ENCODE results near the gene DCANP1.
A peak's percentile ranks its signal among the peaks of the same experiment; 100 is the strongest.

DCANP1 gene

DNA sequence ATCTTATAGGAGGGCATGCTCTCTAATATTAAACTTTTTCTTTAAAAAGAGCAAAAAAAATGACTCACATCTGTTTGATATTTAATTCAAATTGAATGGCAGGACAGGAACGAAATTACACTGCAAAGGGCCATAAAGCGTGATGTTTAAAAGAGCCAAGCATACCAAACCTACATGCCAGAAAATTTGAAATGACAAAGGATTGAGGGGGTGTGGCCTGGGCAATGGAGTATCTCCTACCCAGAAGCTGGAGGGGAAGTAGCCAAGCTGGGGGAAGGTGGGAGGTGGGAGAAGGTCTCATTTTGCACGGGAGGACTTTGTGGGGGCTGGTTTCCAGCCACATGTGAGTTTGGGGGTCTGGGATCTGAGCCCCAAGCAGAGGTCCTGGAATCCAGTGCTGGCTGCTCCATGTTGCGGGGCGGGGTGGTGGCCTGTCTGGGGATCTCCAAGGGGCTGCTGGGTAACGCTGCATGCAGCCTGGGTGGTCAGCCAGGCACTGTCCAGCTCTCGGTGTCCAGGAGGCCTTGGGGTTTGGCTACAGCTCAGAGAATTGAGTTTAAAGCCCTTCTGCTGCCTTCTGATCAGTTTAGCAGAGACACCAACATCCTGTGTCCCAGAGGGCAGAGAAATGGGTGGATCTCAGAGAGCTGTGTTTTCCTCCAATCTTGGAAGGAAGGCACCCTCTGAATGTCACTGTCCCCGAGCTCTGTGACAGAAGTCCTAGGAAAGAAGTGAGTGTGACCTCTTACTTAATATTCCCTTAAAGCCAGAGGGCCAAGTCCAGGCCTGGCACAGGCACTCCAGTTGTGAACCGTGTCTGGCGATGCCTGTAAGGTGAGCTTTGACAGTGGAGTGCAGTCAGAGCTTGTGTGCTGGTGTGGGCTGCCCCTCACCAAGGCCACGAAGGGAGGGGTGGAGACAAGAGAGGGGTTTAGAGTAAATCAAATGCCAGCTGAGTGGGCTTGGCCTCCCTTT, 7.6 kb downstream of the DCANP1 start:
- Histone ChIP-seq H3K4me1 (ENCODE audit: insufficient read depth, poor library complexity, severe bottlenecking) (peaks cover 8% of the 10 kb centered on the region), H3K36me3 (ENCODE audit: low read depth) (no peaks in the 10 kb centered on the region), H3K4me3 (ENCODE audit: severe bottlenecking) (no peak overlapping the region), H3K27me3 (ENCODE audit: insufficient read depth, poor library complexity, severe bottlenecking) (no peaks in the 10 kb centered on the region), H3K27ac (ENCODE audit: poor library complexity, severe bottlenecking) (no peak overlapping the region), H3K9me3 (ENCODE audit: severe bottlenecking) (no peaks in the 10 kb centered on the region)
- TF ChIP-seq, protein P1, sequence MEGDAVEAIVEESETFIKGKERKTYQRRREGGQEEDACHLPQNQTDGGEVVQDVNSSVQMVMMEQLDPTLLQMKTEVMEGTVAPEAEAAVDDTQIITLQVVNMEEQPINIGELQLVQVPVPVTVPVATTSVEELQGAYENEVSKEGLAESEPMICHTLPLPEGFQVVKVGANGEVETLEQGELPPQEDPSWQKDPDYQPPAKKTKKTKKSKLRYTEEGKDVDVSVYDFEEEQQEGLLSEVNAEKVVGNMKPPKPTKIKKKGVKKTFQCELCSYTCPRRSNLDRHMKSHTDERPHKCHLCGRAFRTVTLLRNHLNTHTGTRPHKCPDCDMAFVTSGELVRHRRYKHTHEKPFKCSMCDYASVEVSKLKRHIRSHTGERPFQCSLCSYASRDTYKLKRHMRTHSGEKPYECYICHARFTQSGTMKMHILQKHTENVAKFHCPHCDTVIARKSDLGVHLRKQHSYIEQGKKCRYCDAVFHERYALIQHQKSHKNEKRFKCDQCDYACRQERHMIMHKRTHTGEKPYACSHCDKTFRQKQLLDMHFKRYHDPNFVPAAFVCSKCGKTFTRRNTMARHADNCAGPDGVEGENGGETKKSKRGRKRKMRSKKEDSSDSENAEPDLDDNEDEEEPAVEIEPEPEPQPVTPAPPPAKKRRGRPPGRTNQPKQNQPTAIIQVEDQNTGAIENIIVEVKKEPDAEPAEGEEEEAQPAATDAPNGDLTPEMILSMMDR (IDR thresholded peaks at IDR 0.05; ENCODE audit: poor library complexity, severe bottlenecking): no peak
- ATAC-seq (ENCODE audit: low read depth): no peak
- peak; percentile 13 for DNase-seq (ENCODE audit: low spot score)

DNA sequence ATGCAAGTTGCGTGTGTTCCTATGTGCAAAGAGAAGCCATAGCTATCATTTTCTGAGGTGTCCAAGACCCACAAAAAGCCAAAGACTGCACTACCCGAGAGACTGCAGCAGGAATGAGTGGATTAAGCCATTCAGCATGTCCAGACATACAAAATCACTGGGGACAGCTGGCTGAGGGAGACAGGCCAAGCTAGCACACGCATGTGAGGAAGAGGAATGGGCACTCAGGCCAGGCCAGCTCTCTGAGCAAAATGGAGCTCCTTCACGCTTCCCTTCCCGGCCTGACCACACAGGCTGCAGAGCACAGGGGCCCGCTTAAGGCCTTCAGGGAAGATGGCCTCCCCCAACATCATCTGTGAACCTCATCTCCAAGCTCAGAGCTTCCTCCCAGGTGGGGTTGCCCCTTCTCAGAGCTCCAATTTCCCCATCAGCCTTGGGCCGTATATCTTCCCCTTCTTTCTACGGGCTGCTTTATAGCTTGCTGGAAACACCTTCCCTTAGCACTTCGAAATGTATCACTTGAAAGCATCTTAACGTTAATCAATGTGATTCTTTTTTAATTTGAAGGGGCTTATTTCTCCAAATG, 8.4 kb downstream of the DCANP1 start:
- H3K27ac ChIP-seq (ENCODE audit: poor library complexity, severe bottlenecking): no peak overlapping the region
- no peak; the same call in 2 of the 3 replicates for ATAC-seq (ENCODE audit: low read depth)
- no peaks in the 10 kb centered on the region for H3K9me3 ChIP-seq (ENCODE audit: severe bottlenecking)
- no peaks in the 10 kb centered on the region for H3K36me3 ChIP-seq (ENCODE audit: low read depth)
- H3K4me3 ChIP-seq (ENCODE audit: severe bottlenecking): no peak overlapping the region
- TF ChIP-seq, protein P1 (IDR thresholded peaks at IDR 0.05; ENCODE audit: poor library complexity, severe bottlenecking): no peak
- H3K4me1 ChIP-seq (ENCODE audit: insufficient read depth, poor library complexity, severe bottlenecking): peaks cover 8% of the 10 kb centered on the region
- no peak for DNase-seq (ENCODE audit: low spot score)
- H3K27me3 ChIP-seq (ENCODE audit: insufficient read depth, poor library complexity, severe bottlenecking): no peaks in the 10 kb centered on the region

DNA sequence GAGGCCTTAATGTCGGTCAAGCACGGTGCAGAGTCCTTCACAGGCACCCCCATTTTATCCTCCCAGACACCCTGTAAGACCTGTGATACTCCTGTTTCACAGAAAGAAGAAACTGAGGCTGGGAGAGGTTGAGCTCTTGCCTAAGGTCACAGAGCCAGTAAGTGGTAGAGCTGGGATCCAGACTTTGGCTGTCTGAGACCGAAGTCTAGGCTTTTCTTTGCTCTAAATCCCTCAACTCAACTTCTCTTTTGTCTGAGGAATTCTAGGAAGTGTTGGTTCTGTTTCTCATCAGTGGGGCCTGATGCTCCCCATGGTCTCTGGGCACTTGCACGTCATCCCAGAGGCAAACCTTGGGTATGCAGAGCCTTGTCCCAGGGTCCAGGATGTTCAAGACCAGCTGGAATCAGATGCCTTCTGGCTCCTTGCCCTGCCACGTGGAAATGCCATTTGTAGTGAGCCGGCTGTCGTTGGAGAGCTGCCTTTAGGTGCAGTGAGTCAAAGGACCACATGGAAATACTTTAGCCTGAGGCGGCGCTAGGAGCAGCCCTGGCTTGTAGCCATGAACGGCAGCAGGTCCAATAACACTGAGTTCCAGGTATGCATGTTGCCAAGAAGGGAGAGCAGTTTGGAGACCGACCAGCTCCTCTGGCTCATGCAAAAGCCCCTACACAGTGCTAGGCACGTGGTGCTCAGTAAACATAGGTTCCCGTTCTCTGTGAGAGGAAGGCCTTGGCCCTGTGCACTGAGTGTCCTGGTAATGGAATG, 9.2 kb downstream of the DCANP1 start:
- TF ChIP-seq, protein P1 (IDR thresholded peaks at IDR 0.05; ENCODE audit: poor library complexity, severe bottlenecking): no peak
- DNase-seq (ENCODE audit: low spot score) (no peak), ATAC-seq (ENCODE audit: low read depth) (peak; percentile 64)
- Histone ChIP-seq H3K27me3 (ENCODE audit: insufficient read depth, poor library complexity, severe bottlenecking) (no peaks in the 10 kb centered on the region), H3K27ac (ENCODE audit: poor library complexity, severe bottlenecking) (no peak overlapping the region), H3K36me3 (ENCODE audit: low read depth) (no peaks in the 10 kb centered on the region), H3K4me1 (ENCODE audit: insufficient read depth, poor library complexity, severe bottlenecking) (peaks cover 8% of the 10 kb centered on the region), H3K4me3 (ENCODE audit: severe bottlenecking) (no peak overlapping the region), H3K9me3 (ENCODE audit: severe bottlenecking) (no peaks in the 10 kb centered on the region)

DNA sequence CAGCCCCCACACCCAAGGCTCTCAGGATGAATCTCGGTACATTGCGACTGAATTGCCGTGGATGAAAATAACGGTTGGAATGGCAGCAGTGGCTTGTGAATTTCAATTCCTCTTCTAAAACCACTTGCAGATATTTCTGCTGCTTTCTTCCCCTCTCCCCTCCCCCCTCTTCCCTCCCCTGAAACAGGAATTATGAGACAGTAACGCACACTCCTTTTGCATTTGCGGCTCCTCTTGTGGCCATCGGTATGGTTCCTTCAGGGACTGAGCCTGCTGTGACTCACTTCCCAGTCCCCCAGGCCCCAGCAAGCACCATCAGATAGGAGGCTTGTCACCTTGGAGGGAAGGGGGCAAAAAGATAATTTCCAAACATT, 9.7 kb downstream of the DCANP1 start:
- no peak for DNase-seq (ENCODE audit: low spot score)
- Histone ChIP-seq H3K4me1 (ENCODE audit: insufficient read depth, poor library complexity, severe bottlenecking) (peaks cover 8% of the 10 kb centered on the region), H3K27me3 (ENCODE audit: insufficient read depth, poor library complexity, severe bottlenecking) (no peaks in the 10 kb centered on the region), H3K36me3 (ENCODE audit: low read depth) (no peaks in the 10 kb centered on the region), H3K9me3 (ENCODE audit: severe bottlenecking) (no peaks in the 10 kb centered on the region), H3K27ac (ENCODE audit: poor library complexity, severe bottlenecking) (no peak overlapping the region), H3K4me3 (ENCODE audit: severe bottlenecking) (no peak overlapping the region)
- TF ChIP-seq, protein P1 (IDR thresholded peaks at IDR 0.05; ENCODE audit: poor library complexity, severe bottlenecking): no peak
- ATAC-seq (ENCODE audit: low read depth): no peak
